Measurements from ENCODE around the gene HOXC6. TPM values are rescaled to one million over a fixed set of nuclear protein-coding genes. Genes with fewer than 3 reads are reported as not detected.
A peak's percentile ranks its signal among the peaks of the same experiment; 100 is the strongest.
"Not testable (repeated sequence)": the region's sequence is repeated elsewhere in the genome, so short reads cannot be mapped to it uniquely, and the experiment has no call there.

Gene HOXC6
- total RNA-seq, 1 donor from 2014 or later, result not detected

GRCh38 chr12:54038284-54038870 lies 10.1 kb downstream of the HOXC6 start:
- no peak for DNase-seq (ENCODE audit: low spot score)
- no peak for ATAC-seq

- DNase-seq (ENCODE audit: low spot score) (no peak), ATAC-seq (no peak)
Measured at GRCh38 chr12:54038871-54039414, 10.7 kb downstream of the HOXC6 start.

- ATAC-seq, result no peak
Measured at GRCh38 chr12:54039417-54040147, 11.3 kb downstream of the HOXC6 start.

GRCh38 chr12:54040148-54040494 lies 11.9 kb downstream of the HOXC6 start:
- no peak for ATAC-seq
- no peak for DNase-seq (ENCODE audit: low spot score)

More at GRCh38 chr12:54039417-54040147, 11.3 kb downstream of the HOXC6 start:
- no peak for DNase-seq (ENCODE audit: low spot score)

- no peak for ATAC-seq
- no peak for DNase-seq (ENCODE audit: low spot score)
Measured at GRCh38 chr12:54040648-54041047, 12.4 kb downstream of the HOXC6 start.

GRCh38 chr12:54041097-54041690 lies 13.0 kb downstream of the HOXC6 start:
- DNase-seq (ENCODE audit: low spot score) (no peak), ATAC-seq (no peak)

GRCh38 chr12:54042033-54042432 lies 13.8 kb downstream of the HOXC6 start:
- DNase-seq (ENCODE audit: low spot score); ATAC-seq: not testable (repeated sequence)

GRCh38 chr12:54042970-54043853 lies 15.0 kb downstream of the HOXC6 start:
- ATAC-seq, result no peak

GRCh38 chr12:54044425-54045103 lies 16.3 kb downstream of the HOXC6 start:
- DNase-seq (ENCODE audit: low spot score) (no peak), ATAC-seq (no peak)

More at GRCh38 chr12:54042970-54043853, 15.0 kb downstream of the HOXC6 start:
- DNase-seq (ENCODE audit: low spot score), result no peak

- DNase-seq (ENCODE audit: low spot score), result no peak
- ATAC-seq, result no peak
Measured at GRCh38 chr12:54045401-54045800, 17.2 kb downstream of the HOXC6 start.

- no peak for DNase-seq (ENCODE audit: low spot score)
- ATAC-seq, result no peak
Measured at GRCh38 chr12:54045868-54046521, 17.8 kb downstream of the HOXC6 start.

- DNase-seq (ENCODE audit: low spot score) (no peak), ATAC-seq (no peak)
Measured at GRCh38 chr12:54046809-54047159, 18.5 kb downstream of the HOXC6 start.

- DNase-seq (ENCODE audit: low spot score) (no peak), ATAC-seq (no peak)
Measured at GRCh38 chr12:54047160-54047963, 19.1 kb downstream of the HOXC6 start.

- ATAC-seq (no peak), DNase-seq (ENCODE audit: low spot score) (no peak)
Measured at GRCh38 chr12:54047964-54048303, 19.7 kb downstream of the HOXC6 start.

- DNase-seq (ENCODE audit: low spot score) (no peak), ATAC-seq (no peak)
Measured at GRCh38 chr12:54048406-54049093, 20.3 kb downstream of the HOXC6 start.

GRCh38 chr12:54049108-54049507 lies 20.9 kb downstream of the HOXC6 start:
- ATAC-seq (no peak), DNase-seq (ENCODE audit: low spot score) (no peak)

- DNase-seq (ENCODE audit: low spot score) (no peak), ATAC-seq (no peak)
Measured at GRCh38 chr12:54050482-54050810, 22.2 kb downstream of the HOXC6 start.

GRCh38 chr12:54051026-54051842 lies 23.0 kb downstream of the HOXC6 start:
- ATAC-seq (peak; percentile 22), DNase-seq (ENCODE audit: low spot score) (no peak)

All from left lobe of liver (tissue), 2 donors.